HepG2 (cell line): ENCODE measurements around the gene REEP3. TPM values are rescaled to one million over a fixed set of nuclear protein-coding genes. Genes with fewer than 3 reads are reported as not detected.

ENCODE experiments used
- ARNT2 ChIP-seq: sonication (generic); formaldehyde crosslinking; IDR thresholded peaks from 2 replicates; pipeline ENCODE4 v1.8.0; 2022; ENCODE audit warnings: mild to moderate bottlenecking, low read depth, missing genetic modification reagents, moderate library complexity
- ATF1 ChIP-seq: IDR thresholded peaks from 2 replicates; pipeline ENCODE4 v1.6.1; 2016; ENCODE audit warnings: mild to moderate bottlenecking, control low read depth
- FOXA3 ChIP-seq: IDR thresholded peaks from 2 replicates; pipeline ENCODE4 v1.6.1; 2016; ENCODE audit warnings: missing genetic modification reagents, missing compliant biosample characterization
- HES4 ChIP-seq: sonication (generic); formaldehyde crosslinking; IDR thresholded peaks from 2 replicates; pipeline ENCODE4 v1.9.0; 2021; ENCODE audit warnings: mild to moderate bottlenecking, missing genetic modification reagents, borderline replicate concordance
- IKZF4 ChIP-seq: sonication (generic); formaldehyde crosslinking; IDR thresholded peaks from 2 replicates; pipeline ENCODE4 v1.5.1; 2020; ENCODE audit warnings: borderline replicate concordance, mild to moderate bottlenecking, low read depth, missing genetic modification reagents; ENCODE audit errors: not compliant biosample characterization
- JUNB ChIP-seq: sonication (generic); formaldehyde crosslinking; IDR thresholded peaks from 2 replicates; pipeline ENCODE4 v1.8.0; 2022; ENCODE audit warnings: missing genetic modification reagents, mild to moderate bottlenecking, borderline replicate concordance
- MAFK ChIP-seq, 2 experiments: IDR thresholded peaks in 1 of 2; conservative IDR thresholded peaks in 1 of 2; 2 replicates each; pipeline ENCODE4 v1.6.1; 2011; ENCODE audit warnings: improper control_type of control experiment in 2 of 2, low read length in 2 of 2
- MYC ChIP-seq: sonication (generic); formaldehyde crosslinking; IDR thresholded peaks from 2 replicates; pipeline ENCODE4 v1.9.0; 2021; ENCODE audit warnings: missing genetic modification reagents, borderline replicate concordance
- NR2F6 ChIP-seq, 2 experiments: IDR thresholded peaks; 2 replicates each; pipeline ENCODE4 v1.6.1; 2016; ENCODE audit warnings: antibody characterized with exemption in 1 of 2, mild to moderate bottlenecking in 1 of 2
- RBM39 ChIP-seq: fragments of 200-400 bp; formaldehyde crosslinking; IDR thresholded peaks from one replicate; pipeline ENCODE4 v1.6.1; 2018; ENCODE audit warnings: antibody characterized with exemption, mild to moderate bottlenecking, low read depth, low read length; ENCODE audit not compliant: poor library complexity, severe bottlenecking
- SMAD9 ChIP-seq: sonication (generic); formaldehyde crosslinking; IDR thresholded peaks from 2 replicates; pipeline ENCODE4 v1.5.1; 2020; ENCODE audit warnings: mild to moderate bottlenecking, missing genetic modification reagents
- SP140L ChIP-seq: sonication (generic); formaldehyde crosslinking; IDR thresholded peaks from 2 replicates; pipeline ENCODE4 v1.4.0; 2020; ENCODE audit warnings: missing genetic modification reagents, borderline replicate concordance
- SP4 ChIP-seq: sonication (generic); formaldehyde crosslinking; IDR thresholded peaks from 2 replicates; pipeline ENCODE4 v1.8.1; 2023; ENCODE audit warnings: mild to moderate bottlenecking, missing genetic modification reagents
- TAF1 ChIP-seq: sonication (generic); formaldehyde crosslinking; IDR thresholded peaks from 2 replicates; pipeline ENCODE4 v1.4.0; 2020; ENCODE audit warnings: missing genetic modification reagents
- THRA ChIP-seq: sonication (generic); formaldehyde crosslinking; IDR thresholded peaks from 2 replicates; pipeline ENCODE4 v1.4.0; 2020; ENCODE audit warnings: missing genetic modification reagents, borderline replicate concordance
- U2AF1 ChIP-seq: fragments of 200-400 bp; formaldehyde crosslinking; optimal IDR thresholded peaks from 2 replicates; pipeline ENCODE3; 2017; ENCODE audit warnings: mild to moderate bottlenecking, low read depth, low read length
- ZBTB1 ChIP-seq: sonication (generic); formaldehyde crosslinking; IDR thresholded peaks from 2 replicates; pipeline ENCODE4 v1.4.0; 2020; ENCODE audit warnings: missing genetic modification reagents, borderline replicate concordance
- ZBTB43 ChIP-seq: sonication (generic); formaldehyde crosslinking; conservative IDR thresholded peaks from 2 replicates; pipeline ENCODE4 v1.4.0; 2020; ENCODE audit warnings: missing genetic modification reagents
- ZBTB7B ChIP-seq: sonication (generic); formaldehyde crosslinking; IDR thresholded peaks from 2 replicates; pipeline ENCODE4 v1.4.0; 2020; ENCODE audit warnings: missing genetic modification reagents
- ZFP82 ChIP-seq: sonication (generic); formaldehyde crosslinking; IDR thresholded peaks from 2 replicates; pipeline ENCODE4 v1.5.1; 2020; ENCODE audit warnings: mild to moderate bottlenecking, missing genetic modification reagents, borderline replicate concordance
- ZNF138 ChIP-seq: sonication (generic); formaldehyde crosslinking; IDR thresholded peaks from 2 replicates; pipeline ENCODE4 v1.5.0; 2020; ENCODE audit warnings: mild to moderate bottlenecking, low read depth, missing genetic modification reagents
- ZNF335 ChIP-seq: sonication (generic); formaldehyde crosslinking; IDR thresholded peaks from 2 replicates; pipeline ENCODE4 v1.4.0; 2020; ENCODE audit warnings: missing genetic modification reagents
- ZNF367 ChIP-seq: sonication (generic); formaldehyde crosslinking; IDR thresholded peaks from 2 replicates; pipeline ENCODE4 v1.4.0; 2020; ENCODE audit warnings: missing genetic modification reagents, borderline replicate concordance
- ZNF383 ChIP-seq: sonication (generic); formaldehyde crosslinking; IDR thresholded peaks from 2 replicates; pipeline ENCODE4 v1.4.0; 2020; ENCODE audit warnings: missing genetic modification reagents, mild to moderate bottlenecking, borderline replicate concordance
- ZNF513 ChIP-seq: sonication (generic); formaldehyde crosslinking; conservative IDR thresholded peaks from 2 replicates; pipeline ENCODE4 v1.5.0; 2020; ENCODE audit warnings: missing genetic modification reagents
- ZNF737 ChIP-seq: sonication (generic); formaldehyde crosslinking; IDR thresholded peaks from 2 replicates; pipeline ENCODE4 v1.5.0; 2020; ENCODE audit warnings: missing genetic modification reagents, mild to moderate bottlenecking, borderline replicate concordance
- polyA plus RNA-seq, 8 experiments: library from polyadenylated mRNA; depleted of rRNA in 3 of 8; stranded (reverse) in 7 of 8; unstranded in 1 of 8; fragments of >200 nt; fragmentation: Illumina TruSeq in 4 of 8; extraction: Trizol in 4 of 8; gene quantifications; 2 replicates each; pipeline versions ENCODE4 v1.2.1 to v1.2.3, GENCODE V29; 2011 to 2016; ENCODE audit warnings: low read depth in 4 of 8, missing spikeins in 1 of 8, mixed read lengths in 1 of 8; ENCODE audit not compliant: insufficient read depth in 1 of 8
- total RNA-seq, 5 experiments: library from RNA; depleted of rRNA; stranded (reverse); fragments of >200 nt; fragmentation: Illumina TruSeq; extraction: Trizol; gene quantifications; 2 replicates each; pipeline ENCODE4 v1.2.3, GENCODE V29; 2016; ENCODE audit warnings: low read depth in 1 of 5

The REEP3 gene
- total and polyA plus RNA-seq, 2 of the 13 experiments (the other 11 are each of a cell fraction or from before 2014, with no cell fraction given): 7.1 to 31.4 TPM

GRCh38 chr10:63521416-63522276 lies 445 bp downstream of the REEP3 start (continued):
- peak; percentile 24; the same call in 1 of the 2 replicates for TF ChIP-seq ZBTB7B
- peak; percentile 50; the same call in 1 of the 2 replicates for TF ChIP-seq TAF1 (CRISPR knock-in tag)
- TF ChIP-seq ZNF335 (CRISPR knock-in tag): no peak
- 0 out of 2 replicates have a peak, but pooled peaks have one; percentile 79 for TF ChIP-seq ZFP82 (CRISPR knock-in tag)
- no peak for TF ChIP-seq SP140L (CRISPR knock-in tag)
- TF ChIP-seq ZNF737 (CRISPR knock-in tag): peak; percentile 24; the same call in 1 of the 2 replicates
- TF ChIP-seq ZBTB1 (CRISPR knock-in tag): peak; percentile 75; the same call in 1 of the 2 replicates
- TF ChIP-seq RBM39: peak; percentile 72
- peak; percentile 57; the same call in 1 of the 2 replicates for TF ChIP-seq ZNF383 (CRISPR knock-in tag)
- peak; percentile 63 for TF ChIP-seq ZNF138
- TF ChIP-seq FOXA3 (CRISPR knock-in tag): no peak; the same call in 1 of the 2 replicates
- no peak for TF ChIP-seq THRA
- TF ChIP-seq ATF1 (CRISPR knock-in tag): no peak
- no peak for TF ChIP-seq ZNF367 (CRISPR knock-in tag)
- TF ChIP-seq MAFK (conservative IDR thresholded peaks at IDR 0.05 in 1 of 2, IDR thresholded peaks at IDR 0.05 in 1 of 2; ENCODE audit: low read length in 2 of 2): no peak
- TF ChIP-seq SP4: no peak
- no peak for TF ChIP-seq ZNF513
- TF ChIP-seq NR2F6 (IDR thresholded peaks at IDR 0.05): no peak
- TF ChIP-seq NR2F6 (CRISPR knock-in tag; IDR thresholded peaks at IDR 0.05): no peak
- peak; percentile 94 for TF ChIP-seq HES4
- TF ChIP-seq JUNB (CRISPR knock-in tag): no peak
- peak; percentile 14; the same call in 1 of the 2 replicates for TF ChIP-seq MYC (CRISPR knock-in tag)
- TF ChIP-seq ARNT2: peak; percentile 81
- TF ChIP-seq ZBTB43 (CRISPR knock-in tag): no peak
- peak; percentile 47 for TF ChIP-seq U2AF1
- TF ChIP-seq SMAD9 (CRISPR knock-in tag): no peak
- TF ChIP-seq IKZF4 (CRISPR knock-in tag): peak; percentile 44
